WTC11 (cell line): ENCODE data around the gene CDX1. TPM values are rescaled to one million over a fixed set of nuclear protein-coding genes. Genes with fewer than 3 reads are reported as not detected.

ENCODE experiments used
- ATAC-seq: fragments of 200-7000 bp; cut with Tn5 transposase; 2 replicates; pipeline ENCODE4 v1.10.0; 2021; ENCODE audit warnings: mild to moderate bottlenecking, moderate library complexity
- CTCF ChIA-PET: fragments of 300-600 bp; sonication (Branson Sonifier 250); formaldehyde crosslinking; loops from one replicate; lab custom pipeline; 2021; ENCODE audit warnings: antibody characterized with exemption; lab: Charles Lee
- POLR2A ChIA-PET: fragments of 350-600 bp; sonication (Branson Sonifier 250); formaldehyde crosslinking; loops from one replicate; lab custom pipeline; 2021; ENCODE audit warnings: antibody characterized with exemption; lab: Charles Lee
- DNase-seq: peaks from one replicate; pipeline ENCODE4 v3.0.0; 2021; ENCODE audit warnings: low spot score
- H3K27ac Mint-ChIP-seq: 2 replicates; pipeline ENCODE4 v1.8.0; 2021; ENCODE audit warnings: mixed read lengths
- H3K27me3 Mint-ChIP-seq: 2 replicates; pipeline ENCODE4 v1.8.0; 2021; ENCODE audit warnings: low read depth, mild to moderate bottlenecking, moderate library complexity, mixed read lengths
- H3K36me3 Mint-ChIP-seq: 2 replicates; pipeline ENCODE4 v1.8.0; 2021; ENCODE audit warnings: mixed read lengths
- H3K4me1 Mint-ChIP-seq: 2 replicates; pipeline ENCODE4 v1.8.0; 2022; ENCODE audit warnings: mixed read lengths
- H3K4me3 Mint-ChIP-seq: 2 replicates; pipeline ENCODE4 v1.8.0; 2021; ENCODE audit warnings: mild to moderate bottlenecking, moderate library complexity, mixed read lengths
- H3K9me3 Mint-ChIP-seq: 2 replicates; pipeline ENCODE4 v1.8.0; 2021; ENCODE audit warnings: mixed read lengths
- ELF4 ChIP-seq: sonication (generic); formaldehyde crosslinking; IDR thresholded peaks from 2 replicates; pipeline ENCODE4 v1.8.1; 2022; ENCODE audit warnings: low read depth, mild to moderate bottlenecking, moderate library complexity, missing genetic modification reagents
- ESRRA ChIP-seq: sonication (generic); formaldehyde crosslinking; IDR thresholded peaks from 2 replicates; pipeline ENCODE4 v1.8.1; 2022; ENCODE audit warnings: mild to moderate bottlenecking, missing genetic modification reagents, borderline replicate concordance
- ETV6 ChIP-seq: sonication (generic); formaldehyde crosslinking; IDR thresholded peaks from 2 replicates; pipeline ENCODE4 v1.8.1; 2022; ENCODE audit warnings: mild to moderate bottlenecking, missing genetic modification reagents
- GABPB1 ChIP-seq: sonication (generic); formaldehyde crosslinking; IDR thresholded peaks from 2 replicates; pipeline ENCODE4 v1.8.1; 2023; ENCODE audit warnings: mild to moderate bottlenecking, missing genetic modification reagents
- HMGA2 ChIP-seq: fragments of 250-450 bp; sonication (Bioruptor Pico); IDR thresholded peaks from 2 replicates; pipeline ENCODE4 v1.4.0; 2021; ENCODE audit warnings: mild to moderate bottlenecking, moderate library complexity
- MXD4 ChIP-seq: fragments of 250-450 bp; sonication (Bioruptor Pico); IDR thresholded peaks from 2 replicates; pipeline ENCODE4 v1.8.0; 2021; ENCODE audit warnings: mild to moderate bottlenecking, moderate library complexity, borderline replicate concordance
- NFYB ChIP-seq: sonication (generic); formaldehyde crosslinking; conservative IDR thresholded peaks from 2 replicates; pipeline ENCODE4 v1.8.0; 2022; ENCODE audit warnings: low read depth, missing genetic modification reagents
- NR3C1 ChIP-seq: sonication (generic); formaldehyde crosslinking; conservative IDR thresholded peaks from 2 replicates; pipeline ENCODE4 v1.8.1; 2023; ENCODE audit warnings: low read depth, mild to moderate bottlenecking, missing genetic modification reagents
- RELA ChIP-seq: sonication (generic); formaldehyde crosslinking; IDR thresholded peaks from 2 replicates; pipeline ENCODE4 v1.8.1; 2022; ENCODE audit warnings: missing genetic modification reagents, mild to moderate bottlenecking, borderline replicate concordance
- SMAD4 ChIP-seq: sonication (generic); formaldehyde crosslinking; IDR thresholded peaks from 2 replicates; pipeline ENCODE4 v1.8.0; 2022; ENCODE audit warnings: mild to moderate bottlenecking, missing genetic modification reagents
- SP1 ChIP-seq: sonication (generic); formaldehyde crosslinking; conservative IDR thresholded peaks from 2 replicates; pipeline ENCODE4 v1.8.1; 2022; ENCODE audit warnings: missing genetic modification reagents
- TCF7 ChIP-seq: sonication (generic); formaldehyde crosslinking; IDR thresholded peaks from 2 replicates; pipeline ENCODE4 v1.8.0; 2022; ENCODE audit warnings: mild to moderate bottlenecking, low read depth, missing genetic modification reagents, moderate library complexity
- ZNF263 ChIP-seq: sonication (generic); formaldehyde crosslinking; IDR thresholded peaks from 2 replicates; pipeline ENCODE4 v1.8.1; 2022; ENCODE audit warnings: low read depth, mild to moderate bottlenecking, moderate library complexity, missing genetic modification reagents
- ZNF317 ChIP-seq: sonication (generic); formaldehyde crosslinking; IDR thresholded peaks from 2 replicates; pipeline ENCODE4 v1.8.1; 2023; ENCODE audit warnings: low read depth, mild to moderate bottlenecking, moderate library complexity, missing genetic modification reagents, borderline replicate concordance
- ZNF416 ChIP-seq: fragments of 250-450 bp; sonication (Bioruptor Pico); IDR thresholded peaks from 2 replicates; pipeline ENCODE4 v1.9.0; 2021; ENCODE audit warnings: mild to moderate bottlenecking, inconsistent platforms
- total RNA-seq: library from RNA; stranded (reverse); gene quantifications from 3 replicates; pipeline ENCODE4 v1.2.3, GENCODE V29; 2021
- TF ChIP-seq, protein P1 (sequence below): fragments of 250-450 bp; sonication (Bioruptor Pico); IDR thresholded peaks from 2 replicates; pipeline ENCODE4 v1.9.0; 2021; ENCODE audit warnings: mild to moderate bottlenecking, borderline replicate concordance
- TF ChIP-seq, protein P2 (sequence below): sonication (generic); formaldehyde crosslinking; IDR thresholded peaks from 2 replicates; pipeline ENCODE4 v1.8.1; 2022; ENCODE audit warnings: mild to moderate bottlenecking, moderate library complexity, missing genetic modification reagents
- TF ChIP-seq, protein P3 (sequence below): fragments of 250-450 bp; sonication (Bioruptor Pico); conservative IDR thresholded peaks from 2 replicates; pipeline ENCODE4 v1.9.0; 2021; ENCODE audit warnings: mild to moderate bottlenecking
- TF ChIP-seq, protein P4 (sequence below): sonication (generic); formaldehyde crosslinking; IDR thresholded peaks from 2 replicates; pipeline ENCODE4 v1.8.1; 2022; ENCODE audit warnings: mild to moderate bottlenecking, missing genetic modification reagents, moderate library complexity, borderline replicate concordance
- TF ChIP-seq, protein P5 (sequence below): sonication (generic); formaldehyde crosslinking; IDR thresholded peaks from 2 replicates; pipeline ENCODE4 v1.8.0; 2022; ENCODE audit warnings: mild to moderate bottlenecking, missing genetic modification reagents
- TF ChIP-seq, protein P6 (sequence below): sonication (generic); formaldehyde crosslinking; IDR thresholded peaks from 2 replicates; pipeline ENCODE4 v1.8.1; 2023; ENCODE audit warnings: mild to moderate bottlenecking, missing genetic modification reagents, moderate library complexity
- TF ChIP-seq, protein P7 (sequence below): sonication (generic); formaldehyde crosslinking; IDR thresholded peaks from 2 replicates; pipeline ENCODE4 v1.8.0; 2022; ENCODE audit warnings: mild to moderate bottlenecking, missing genetic modification reagents
- TF ChIP-seq, protein P8 (sequence below): sonication (generic); formaldehyde crosslinking; IDR thresholded peaks from 2 replicates; pipeline ENCODE4 v1.8.1; 2022; ENCODE audit warnings: low read depth, mild to moderate bottlenecking, moderate library complexity, missing genetic modification reagents, borderline replicate concordance

CDX1 gene
- total RNA-seq, 1 experiment from 2014 or later = 0.13 TPM

DNA sequence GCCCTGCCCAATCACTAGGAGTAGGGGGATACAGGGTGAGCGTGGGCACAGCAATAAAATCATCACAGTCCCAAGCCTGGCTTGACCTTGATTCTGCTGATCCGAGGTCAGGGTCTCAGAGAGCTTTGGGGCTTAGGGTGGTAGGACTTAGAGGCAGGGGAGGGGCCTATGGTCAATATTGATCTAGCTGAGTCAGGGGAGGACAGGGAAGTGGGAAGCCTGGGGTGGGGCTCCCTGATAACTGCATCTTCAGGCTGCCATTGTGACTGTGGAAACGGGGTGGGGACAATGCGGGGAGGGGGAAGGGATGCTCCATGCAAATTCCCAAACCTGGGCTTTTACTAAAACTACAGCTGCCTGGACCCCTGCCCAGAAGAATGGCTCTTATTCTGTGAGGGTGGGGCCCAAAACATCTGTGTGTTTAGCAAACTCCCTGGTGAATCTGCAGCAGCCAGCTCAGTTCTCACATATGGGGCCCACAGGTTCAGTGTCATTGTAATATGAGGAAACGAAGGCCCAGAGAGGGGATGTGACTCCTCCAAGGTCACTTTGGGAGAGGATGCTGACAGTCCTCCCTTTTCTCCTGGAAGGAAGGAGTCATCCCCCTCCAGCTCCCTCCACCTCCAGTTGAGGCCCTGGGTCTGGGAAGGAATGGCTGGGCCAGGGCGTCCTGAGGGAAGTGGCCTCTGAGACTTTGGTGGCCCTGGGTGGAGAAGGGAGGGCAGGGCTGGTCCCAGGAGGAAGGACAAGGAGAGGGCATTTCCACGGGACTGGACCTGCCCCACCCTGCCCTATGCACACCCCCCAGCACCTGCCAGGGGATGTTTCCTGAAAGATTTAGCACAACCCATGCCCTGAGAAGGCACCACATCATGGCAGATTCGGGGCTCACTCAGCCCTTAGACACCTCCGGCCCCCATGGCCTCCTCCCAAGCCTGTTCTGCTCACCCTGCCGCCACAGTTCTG, 49.7 kb downstream of the CDX1 start (continued):
- TF ChIP-seq, protein P1, sequence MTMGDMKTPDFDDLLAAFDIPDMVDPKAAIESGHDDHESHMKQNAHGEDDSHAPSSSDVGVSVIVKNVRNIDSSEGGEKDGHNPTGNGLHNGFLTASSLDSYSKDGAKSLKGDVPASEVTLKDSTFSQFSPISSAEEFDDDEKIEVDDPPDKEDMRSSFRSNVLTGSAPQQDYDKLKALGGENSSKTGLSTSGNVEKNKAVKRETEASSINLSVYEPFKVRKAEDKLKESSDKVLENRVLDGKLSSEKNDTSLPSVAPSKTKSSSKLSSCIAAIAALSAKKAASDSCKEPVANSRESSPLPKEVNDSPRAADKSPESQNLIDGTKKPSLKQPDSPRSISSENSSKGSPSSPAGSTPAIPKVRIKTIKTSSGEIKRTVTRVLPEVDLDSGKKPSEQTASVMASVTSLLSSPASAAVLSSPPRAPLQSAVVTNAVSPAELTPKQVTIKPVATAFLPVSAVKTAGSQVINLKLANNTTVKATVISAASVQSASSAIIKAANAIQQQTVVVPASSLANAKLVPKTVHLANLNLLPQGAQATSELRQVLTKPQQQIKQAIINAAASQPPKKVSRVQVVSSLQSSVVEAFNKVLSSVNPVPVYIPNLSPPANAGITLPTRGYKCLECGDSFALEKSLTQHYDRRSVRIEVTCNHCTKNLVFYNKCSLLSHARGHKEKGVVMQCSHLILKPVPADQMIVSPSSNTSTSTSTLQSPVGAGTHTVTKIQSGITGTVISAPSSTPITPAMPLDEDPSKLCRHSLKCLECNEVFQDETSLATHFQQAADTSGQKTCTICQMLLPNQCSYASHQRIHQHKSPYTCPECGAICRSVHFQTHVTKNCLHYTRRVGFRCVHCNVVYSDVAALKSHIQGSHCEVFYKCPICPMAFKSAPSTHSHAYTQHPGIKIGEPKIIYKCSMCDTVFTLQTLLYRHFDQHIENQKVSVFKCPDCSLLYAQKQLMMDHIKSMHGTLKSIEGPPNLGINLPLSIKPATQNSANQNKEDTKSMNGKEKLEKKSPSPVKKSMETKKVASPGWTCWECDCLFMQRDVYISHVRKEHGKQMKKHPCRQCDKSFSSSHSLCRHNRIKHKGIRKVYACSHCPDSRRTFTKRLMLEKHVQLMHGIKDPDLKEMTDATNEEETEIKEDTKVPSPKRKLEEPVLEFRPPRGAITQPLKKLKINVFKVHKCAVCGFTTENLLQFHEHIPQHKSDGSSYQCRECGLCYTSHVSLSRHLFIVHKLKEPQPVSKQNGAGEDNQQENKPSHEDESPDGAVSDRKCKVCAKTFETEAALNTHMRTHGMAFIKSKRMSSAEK (CRISPR knock-in tag) = no peak
- no peak for TF ChIP-seq ZNF317 (CRISPR knock-in tag)
- no peak for TF ChIP-seq ZNF263 (CRISPR knock-in tag)
- no peak for TF ChIP-seq ESRRA
- TF ChIP-seq ETV6 = no peak
- TF ChIP-seq, protein P2, sequence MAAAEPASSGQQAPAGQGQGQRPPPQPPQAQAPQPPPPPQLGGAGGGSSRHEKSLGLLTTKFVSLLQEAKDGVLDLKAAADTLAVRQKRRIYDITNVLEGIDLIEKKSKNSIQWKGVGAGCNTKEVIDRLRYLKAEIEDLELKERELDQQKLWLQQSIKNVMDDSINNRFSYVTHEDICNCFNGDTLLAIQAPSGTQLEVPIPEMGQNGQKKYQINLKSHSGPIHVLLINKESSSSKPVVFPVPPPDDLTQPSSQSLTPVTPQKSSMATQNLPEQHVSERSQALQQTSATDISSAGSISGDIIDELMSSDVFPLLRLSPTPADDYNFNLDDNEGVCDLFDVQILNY (CRISPR knock-in tag) = no peak
- no peak for TF ChIP-seq TCF7 (CRISPR knock-in tag)
- no peak for TF ChIP-seq NFYB (CRISPR knock-in tag)
- TF ChIP-seq RELA = no peak
- TF ChIP-seq, protein P3, sequence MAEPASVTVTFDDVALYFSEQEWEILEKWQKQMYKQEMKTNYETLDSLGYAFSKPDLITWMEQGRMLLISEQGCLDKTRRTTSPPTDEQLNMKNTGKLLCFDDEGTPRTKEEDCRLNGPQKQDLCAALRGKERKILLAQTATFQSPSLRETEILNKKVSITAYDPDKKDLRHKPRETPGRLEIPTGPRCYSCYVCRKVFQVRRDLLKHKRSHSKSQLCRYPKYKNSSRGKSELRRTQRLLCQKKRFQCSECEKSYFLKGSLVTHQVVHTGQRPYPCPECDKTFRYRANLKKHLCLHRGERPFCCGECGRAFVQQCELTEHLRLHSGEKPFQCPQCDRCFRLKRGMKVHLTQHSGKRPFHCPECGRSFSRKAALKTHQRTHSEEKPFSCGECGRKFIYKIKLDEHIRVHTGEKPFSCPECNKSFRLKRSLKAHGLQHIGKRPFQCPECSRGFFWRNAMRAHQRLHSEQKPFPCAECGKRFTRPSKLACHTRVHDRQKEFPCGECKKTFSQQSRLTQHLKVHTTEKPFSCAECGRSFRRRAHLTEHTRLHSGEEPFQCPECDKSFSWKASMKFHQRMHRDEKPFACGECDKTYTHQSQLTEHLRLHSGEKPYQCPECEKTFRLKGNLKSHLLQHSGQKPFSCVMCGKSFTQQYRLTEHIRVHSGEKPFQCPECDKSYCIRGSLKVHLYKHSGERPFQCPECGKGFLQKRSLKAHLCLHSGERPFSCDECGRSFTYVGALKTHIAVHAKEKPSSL = no peak

DNA sequence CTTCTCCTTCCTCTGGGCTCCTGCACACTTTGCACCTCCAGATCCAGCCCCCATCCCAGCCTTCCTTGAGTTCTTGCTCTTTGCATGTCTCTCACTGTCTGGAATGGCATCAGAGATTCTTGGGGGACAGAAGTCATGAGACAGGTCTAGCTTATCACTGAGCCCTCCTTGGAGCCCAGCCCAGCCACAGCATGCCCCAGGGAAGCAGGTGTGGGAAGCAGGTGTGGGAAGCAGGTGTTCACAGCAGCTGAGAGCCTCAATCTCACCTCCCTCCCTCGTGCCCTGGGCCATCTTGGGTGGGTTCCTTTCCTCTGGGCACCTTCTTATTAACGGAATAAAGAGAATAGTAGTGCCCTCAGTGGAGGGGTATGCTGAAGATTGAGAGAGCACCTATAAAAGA, 50.5 kb downstream of the CDX1 start:
- DNase-seq = no peak
- POLR2A ChIA-PET = no interaction called here
- H3K27me3 Mint-ChIP-seq = peaks cover 9% of the 10 kb centered on the region
- H3K27ac Mint-ChIP-seq = no peak overlapping the region
- H3K4me3 Mint-ChIP-seq = no peak overlapping the region
- no peaks in the 10 kb centered on the region for H3K36me3 Mint-ChIP-seq
- CTCF ChIA-PET = interaction anchor here (2.2 to 2.4 kb wide), 2 partner anchors 10 to 55 kb away, joined by 11 to 20 read pairs; no protein-coding TSS in a partner anchor
- no peaks in the 10 kb centered on the region for H3K9me3 Mint-ChIP-seq
- H3K4me1 Mint-ChIP-seq = peaks cover 7% of the 10 kb centered on the region
- ATAC-seq = no peak
- TF ChIP-seq, protein P4, sequence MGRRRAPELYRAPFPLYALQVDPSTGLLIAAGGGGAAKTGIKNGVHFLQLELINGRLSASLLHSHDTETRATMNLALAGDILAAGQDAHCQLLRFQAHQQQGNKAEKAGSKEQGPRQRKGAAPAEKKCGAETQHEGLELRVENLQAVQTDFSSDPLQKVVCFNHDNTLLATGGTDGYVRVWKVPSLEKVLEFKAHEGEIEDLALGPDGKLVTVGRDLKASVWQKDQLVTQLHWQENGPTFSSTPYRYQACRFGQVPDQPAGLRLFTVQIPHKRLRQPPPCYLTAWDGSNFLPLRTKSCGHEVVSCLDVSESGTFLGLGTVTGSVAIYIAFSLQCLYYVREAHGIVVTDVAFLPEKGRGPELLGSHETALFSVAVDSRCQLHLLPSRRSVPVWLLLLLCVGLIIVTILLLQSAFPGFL = no peak
- TF ChIP-seq HMGA2 (CRISPR knock-in tag) (no peak), SMAD4 (CRISPR knock-in tag) (no peak), NR3C1 (no peak), ELF4 (CRISPR knock-in tag) (no peak), RELA (no peak), MXD4 (CRISPR knock-in tag) (no peak), GABPB1 (CRISPR knock-in tag) (no peak), ZNF416 (CRISPR knock-in tag) (no peak), SP1 (CRISPR knock-in tag) (no peak)
- TF ChIP-seq, protein P5, sequence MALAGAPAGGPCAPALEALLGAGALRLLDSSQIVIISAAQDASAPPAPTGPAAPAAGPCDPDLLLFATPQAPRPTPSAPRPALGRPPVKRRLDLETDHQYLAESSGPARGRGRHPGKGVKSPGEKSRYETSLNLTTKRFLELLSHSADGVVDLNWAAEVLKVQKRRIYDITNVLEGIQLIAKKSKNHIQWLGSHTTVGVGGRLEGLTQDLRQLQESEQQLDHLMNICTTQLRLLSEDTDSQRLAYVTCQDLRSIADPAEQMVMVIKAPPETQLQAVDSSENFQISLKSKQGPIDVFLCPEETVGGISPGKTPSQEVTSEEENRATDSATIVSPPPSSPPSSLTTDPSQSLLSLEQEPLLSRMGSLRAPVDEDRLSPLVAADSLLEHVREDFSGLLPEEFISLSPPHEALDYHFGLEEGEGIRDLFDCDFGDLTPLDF (CRISPR knock-in tag) = no peak
- TF ChIP-seq, protein P6, sequence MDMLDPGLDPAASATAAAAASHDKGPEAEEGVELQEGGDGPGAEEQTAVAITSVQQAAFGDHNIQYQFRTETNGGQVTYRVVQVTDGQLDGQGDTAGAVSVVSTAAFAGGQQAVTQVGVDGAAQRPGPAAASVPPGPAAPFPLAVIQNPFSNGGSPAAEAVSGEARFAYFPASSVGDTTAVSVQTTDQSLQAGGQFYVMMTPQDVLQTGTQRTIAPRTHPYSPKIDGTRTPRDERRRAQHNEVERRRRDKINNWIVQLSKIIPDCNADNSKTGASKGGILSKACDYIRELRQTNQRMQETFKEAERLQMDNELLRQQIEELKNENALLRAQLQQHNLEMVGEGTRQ (CRISPR knock-in tag) = no peak
- TF ChIP-seq, protein P7, sequence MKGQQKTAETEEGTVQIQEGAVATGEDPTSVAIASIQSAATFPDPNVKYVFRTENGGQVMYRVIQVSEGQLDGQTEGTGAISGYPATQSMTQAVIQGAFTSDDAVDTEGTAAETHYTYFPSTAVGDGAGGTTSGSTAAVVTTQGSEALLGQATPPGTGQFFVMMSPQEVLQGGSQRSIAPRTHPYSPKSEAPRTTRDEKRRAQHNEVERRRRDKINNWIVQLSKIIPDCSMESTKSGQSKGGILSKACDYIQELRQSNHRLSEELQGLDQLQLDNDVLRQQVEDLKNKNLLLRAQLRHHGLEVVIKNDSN (CRISPR knock-in tag) = no peak
- TF ChIP-seq, protein P8, sequence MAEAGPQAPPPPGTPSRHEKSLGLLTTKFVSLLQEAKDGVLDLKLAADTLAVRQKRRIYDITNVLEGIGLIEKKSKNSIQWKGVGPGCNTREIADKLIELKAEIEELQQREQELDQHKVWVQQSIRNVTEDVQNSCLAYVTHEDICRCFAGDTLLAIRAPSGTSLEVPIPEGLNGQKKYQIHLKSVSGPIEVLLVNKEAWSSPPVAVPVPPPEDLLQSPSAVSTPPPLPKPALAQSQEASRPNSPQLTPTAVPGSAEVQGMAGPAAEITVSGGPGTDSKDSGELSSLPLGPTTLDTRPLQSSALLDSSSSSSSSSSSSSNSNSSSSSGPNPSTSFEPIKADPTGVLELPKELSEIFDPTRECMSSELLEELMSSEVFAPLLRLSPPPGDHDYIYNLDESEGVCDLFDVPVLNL (CRISPR knock-in tag) = no peak
